K562 (cell line): ENCODE results near the gene MEGF11. TPM values are rescaled to one million over a fixed set of nuclear protein-coding genes. Genes with fewer than 3 reads are reported as not detected.

Experiments used
- CAMTA2 ChIP-seq: fragments of 250-450 bp; sonication (Bioruptor Pico); conservative IDR thresholded peaks from 2 replicates; pipeline ENCODE4 v1.5.1; 2022
- CGGBP1 ChIP-seq: fragments of 250-450 bp; sonication (Bioruptor Pico); IDR thresholded peaks from 2 replicates; pipeline ENCODE4 v1.9.0; 2021; ENCODE audit warnings: mild to moderate bottlenecking
- E2F1 ChIP-seq: sonication (generic); formaldehyde crosslinking; IDR thresholded peaks from 2 replicates; pipeline ENCODE4 v1.8.1; 2023; ENCODE audit warnings: mild to moderate bottlenecking, missing genetic modification reagents, moderate library complexity
- ELF1 ChIP-seq: fragments of 200-800 bp; sonication (Bioruptor generic); IDR thresholded peaks from 2 replicates; pipeline ENCODE4 v1.6.1; 2016; ENCODE audit warnings: missing genetic modification characterization, missing compliant biosample characterization
- ETV6 ChIP-seq, 3 experiments: fragments of 150-350 bp in 1 of 3; sonication (generic) in 1 of 3; formaldehyde crosslinking in 1 of 3; IDR thresholded peaks; 2 replicates each; pipeline versions ENCODE4 v1.6.1 to v1.8.0; 2014 to 2022; ENCODE audit warnings: borderline replicate concordance in 2 of 3, low read depth in 2 of 3, antibody characterized with exemption in 1 of 3, low read length in 1 of 3, mild to moderate bottlenecking in 1 of 3, missing genetic modification reagents in 1 of 3
- FOXJ3 ChIP-seq: sonication (generic); formaldehyde crosslinking; IDR thresholded peaks from 2 replicates; pipeline ENCODE4 v1.4.0; 2020; ENCODE audit warnings: mild to moderate bottlenecking, missing genetic modification reagents
- GABPB2 ChIP-seq: fragments of 250-450 bp; sonication (Bioruptor Pico); conservative IDR thresholded peaks from 2 replicates; pipeline ENCODE4 v1.5.1; 2021; ENCODE audit warnings: mild to moderate bottlenecking
- GTF3C2 ChIP-seq: IDR thresholded peaks from 3 replicates; pipeline ENCODE4 v1.6.1; 2011; ENCODE audit warnings: borderline replicate concordance, mild to moderate bottlenecking, moderate library complexity; ENCODE audit not compliant: insufficient read length; ENCODE audit errors: extremely low read depth
- HNRNPUL1 ChIP-seq: fragments of 200-400 bp; formaldehyde crosslinking; IDR thresholded peaks from 2 replicates; pipeline ENCODE4 v1.6.1; 2017; ENCODE audit warnings: low read length
- PYGO2 ChIP-seq: fragments of 450-650 bp; IDR thresholded peaks from 2 replicates; pipeline ENCODE4 v1.6.1; 2016; ENCODE audit warnings: mild to moderate bottlenecking, missing genetic modification characterization, moderate library complexity, missing compliant biosample characterization
- RREB1 ChIP-seq: fragments of 250-450 bp; sonication (Bioruptor Pico); IDR thresholded peaks from 2 replicates; pipeline ENCODE4 v1.4.0; 2020
- SAFB ChIP-seq: fragments of 200-400 bp; formaldehyde crosslinking; IDR thresholded peaks from 2 replicates; pipeline ENCODE4 v1.6.1; 2017; ENCODE audit warnings: low read depth, low read length, borderline replicate concordance
- SRF ChIP-seq, 2 experiments: fragments of 250-450, 450-650 bp in 1 of 2; sonication (Bioruptor Pico) in 1 of 2; sonication (generic) in 1 of 2; formaldehyde crosslinking; IDR thresholded peaks; 2 replicates each; pipeline versions ENCODE4 v1.5.0 to v1.5.1; 2020 to 2022; ENCODE audit warnings: mild to moderate bottlenecking in 1 of 2, missing genetic modification reagents in 1 of 2
- YY1 ChIP-seq, 3 experiments: IDR thresholded peaks; 2 replicates each; pipeline ENCODE4 v1.6.1; 2011; ENCODE audit warnings: low read length in 2 of 3, mild to moderate bottlenecking in 2 of 3, moderate library complexity in 2 of 3, borderline replicate concordance in 1 of 3, control low read depth in 1 of 3, low read depth in 1 of 3; ENCODE audit not compliant: insufficient read depth in 3 of 3, insufficient replicate concordance in 2 of 3, control insufficient read depth in 1 of 3, insufficient read length in 1 of 3; ENCODE audit errors: extremely low read depth in 1 of 3
- polyA plus RNA-seq, 8 experiments: library from polyadenylated mRNA; depleted of rRNA in 4 of 8; stranded (reverse) in 5 of 8; unstranded in 3 of 8; fragments of >200 nt; fragmentation: Nextera tagmentation in 2 of 8; fragmentation: Illumina TruSeq in 1 of 8; extraction: Ambion mirVana in 2 of 8; extraction: Trizol in 1 of 8; gene quantifications; 2 replicates each; pipeline versions ENCODE4 v1.2.1 to v1.2.3, GENCODE V29; 2011 to 2014; ENCODE audit warnings: inconsistent platforms in 1 of 8, missing spikeins in 1 of 8
- total RNA-seq, 7 experiments: library from RNA; depleted of rRNA in 6 of 7; stranded (reverse); fragments of >200 nt in 6 of 7; fragmentation: Illumina TruSeq in 2 of 7; extraction: Trizol in 2 of 7; gene quantifications; 2 replicates each; pipeline versions ENCODE4 v1.2.1 to v1.2.3, GENCODE V29; 2011 to 2021; ENCODE audit warnings: low replicate concordance in 1 of 7

Gene MEGF11
- total and polyA plus RNA-seq, 9 of the 15 experiments (the other 6 are each of a cell fraction or from before 2014, with no cell fraction given), result 0.06 to 0.23 (median 0.20) TPM; not detected in 6

GRCh38 chr15:66233487-66234415 is 19.8 kb downstream of the MEGF11 start (continued):
- no peak for TF ChIP-seq E2F1 (CRISPR knock-in tag)
- no peak for TF ChIP-seq HNRNPUL1
- no peak for TF ChIP-seq GTF3C2
- TF ChIP-seq PYGO2, result no peak
- TF ChIP-seq YY1 (IDR thresholded peaks at IDR 0.05; ENCODE audit: borderline replicate concordance in 1 of 3, control insufficient read depth in 1 of 3, extremely low read depth in 1 of 3, insufficient read depth in 3 of 3, insufficient read length in 1 of 3, insufficient replicate concordance in 2 of 3, low read depth in 1 of 3, low read length in 2 of 3), result no peak
- no peak for TF ChIP-seq FOXJ3 (CRISPR knock-in tag)
- TF ChIP-seq CGGBP1 (CRISPR knock-in tag), result no peak
- TF ChIP-seq CAMTA2 (CRISPR knock-in tag), result no peak
- no peak for TF ChIP-seq SAFB
- TF ChIP-seq ELF1 (tag), result no peak
- no peak for TF ChIP-seq ETV6 (IDR thresholded peaks at IDR 0.05; ENCODE audit: borderline replicate concordance in 1 of 2, low read depth in 2 of 2, low read length in 1 of 2)
- TF ChIP-seq ETV6 (CRISPR knock-in tag; IDR thresholded peaks at IDR 0.05; ENCODE audit: borderline replicate concordance), result no peak
- TF ChIP-seq SRF (CRISPR knock-in tag; IDR thresholded peaks at IDR 0.05), result no peak
- TF ChIP-seq RREB1, result no peak
- TF ChIP-seq GABPB2 (CRISPR knock-in tag), result no peak
